MM.1S (cell line): ENCODE data around the gene EFNA2.
"Not testable (repeated sequence)": the region's sequence is repeated elsewhere in the genome, so short reads cannot be mapped to it uniquely, and the experiment has no call there.

Experiments used
- DNase-seq: peaks from one replicate; pipeline ENCODE4 v3.0.0-alpha.2; 2015
- H2AFZ ChIP-seq: fragments of 300-600 bp; sonication (generic); 2 replicates; pipeline ENCODE4 v1.6.0; 2016; ENCODE audit warnings: antibody characterized with exemption, low read length
- H3F3A ChIP-seq: fragments of 300-600 bp; sonication (generic); 2 replicates; pipeline ENCODE4 v1.6.1; 2016; ENCODE audit warnings: mild to moderate bottlenecking, antibody characterized with exemption, low read length, moderate library complexity, mixed read lengths; ENCODE audit not compliant: insufficient read depth
- H3K27ac ChIP-seq: fragments of 300-600 bp; sonication (generic); 2 replicates; pipeline ENCODE4 v1.5.1; 2016; ENCODE audit warnings: mild to moderate bottlenecking, low read length
- H3K27me3 ChIP-seq: fragments of 300-600 bp; sonication (generic); replicated peaks from 2 replicates; pipeline ENCODE4 v1.6.0; 2016; ENCODE audit warnings: low read length; ENCODE audit not compliant: insufficient read depth
- H3K36me3 ChIP-seq: fragments of 300-600 bp; sonication (generic); replicated peaks from 2 replicates; pipeline ENCODE4 v1.6.1; 2016; ENCODE audit warnings: mild to moderate bottlenecking, low read length, mixed read lengths; ENCODE audit not compliant: insufficient read depth
- H3K4me1 ChIP-seq: fragments of 300-600 bp; sonication (generic); 2 replicates; pipeline ENCODE4 v1.6.1; 2016; ENCODE audit warnings: low read length, mixed read lengths
- H3K4me2 ChIP-seq: fragments of 300-600 bp; sonication (generic); 2 replicates; pipeline ENCODE4 v1.6.0; 2016; ENCODE audit warnings: low read depth, low read length
- H3K4me3 ChIP-seq: fragments of 300-600 bp; sonication (generic); 2 replicates; pipeline ENCODE4 v1.5.1; 2016; ENCODE audit warnings: low read length, mixed read lengths
- H3K79me2 ChIP-seq: fragments of 300-600 bp; sonication (generic); 2 replicates; pipeline ENCODE4 v1.6.1; 2016; ENCODE audit warnings: mixed run types, low read length, mixed read lengths
- H3K9ac ChIP-seq: fragments of 300-600 bp; sonication (generic); 2 replicates; pipeline ENCODE4 v1.6.1; 2016; ENCODE audit warnings: low read length, mixed read lengths
- H3K9me2 ChIP-seq: fragments of 300-600 bp; sonication (generic); replicated peaks from 2 replicates; pipeline ENCODE4 v1.6.1; 2016; ENCODE audit warnings: mild to moderate bottlenecking, low read length, mixed read lengths; ENCODE audit not compliant: insufficient read depth
- H3K9me3 ChIP-seq: fragments of 300-600 bp; sonication (generic); replicated peaks from 2 replicates; pipeline ENCODE4 v1.6.1; 2016; ENCODE audit warnings: mild to moderate bottlenecking, low read length, mixed read lengths; ENCODE audit not compliant: insufficient read depth
- H4K20me1 ChIP-seq: fragments of 300-600 bp; sonication (generic); 2 replicates; pipeline ENCODE4 v1.6.1; 2016; ENCODE audit warnings: mild to moderate bottlenecking, low read length, moderate library complexity, mixed read lengths; ENCODE audit not compliant: insufficient read depth
- EZH2 ChIP-seq: fragments of 300-600 bp; sonication (generic); optimal IDR thresholded peaks from 2 replicates; pipeline ENCODE3; 2017; ENCODE audit warnings: low read depth, mild to moderate bottlenecking, antibody characterized with exemption, low read length, mixed read lengths
- EZH2phosphoT487 ChIP-seq: fragments of 300-600 bp; sonication (generic); IDR thresholded peaks from 2 replicates; pipeline ENCODE4 v1.6.1; 2018; ENCODE audit warnings: antibody characterized with exemption, low read length
- TF ChIP-seq, protein P1 (sequence below): fragments of 300-600 bp; sonication (generic); IDR thresholded peaks from 2 replicates; pipeline ENCODE4 v1.5.1; 2016; ENCODE audit warnings: antibody characterized with exemption, low read length, mixed read lengths

EFNA2 gene

DNA sequence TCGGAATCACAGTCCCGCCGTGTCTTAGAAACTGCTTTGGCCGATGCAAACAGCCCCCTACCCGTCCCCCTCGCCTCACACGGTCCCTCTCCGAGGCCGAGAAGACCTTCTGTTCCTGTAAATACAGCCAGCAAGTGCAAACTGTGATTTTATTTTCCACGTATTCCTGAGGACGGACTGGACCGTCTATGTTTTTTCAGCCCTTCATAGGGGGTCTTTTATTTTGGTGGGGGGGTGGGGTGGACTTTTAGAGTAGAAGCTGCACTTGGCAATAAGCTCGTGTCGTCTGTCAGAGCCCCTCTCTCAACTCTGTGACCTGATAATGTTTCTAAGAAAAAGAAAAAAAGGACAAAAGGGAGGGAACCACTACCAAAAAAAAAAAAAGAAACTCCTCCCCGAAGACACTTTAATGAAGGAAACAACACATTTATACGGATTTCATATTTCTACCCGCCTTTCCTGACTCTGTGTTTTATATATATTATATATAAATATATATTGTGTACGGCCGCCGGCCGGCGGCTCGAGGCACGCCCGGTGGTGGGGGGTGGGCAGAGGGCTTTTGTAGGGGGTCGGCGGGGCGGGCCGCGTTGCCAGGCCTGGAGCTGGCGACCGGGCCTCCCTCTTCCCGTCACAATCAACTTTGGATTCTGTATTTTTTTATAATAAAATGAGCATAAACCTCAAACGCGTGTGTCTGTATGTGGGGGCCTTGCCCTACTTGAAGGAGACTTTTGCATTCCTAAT lies 15.2 kb downstream of the EFNA2 start:
- Histone ChIP-seq H2AFZ (no peak overlapping the region), H3K4me3 (no peak overlapping the region), H4K20me1 (no peaks in the 10 kb centered on the region), H3K36me3 (no peaks in the 10 kb centered on the region), H3F3A (no peaks in the 10 kb centered on the region), H3K4me1 (no peaks in the 10 kb centered on the region), H3K27ac (no peak overlapping the region), H3K27me3 (peaks cover 99% of the 10 kb centered on the region), H3K4me2 (no peak overlapping the region), H3K9me3 (no peaks in the 10 kb centered on the region), H3K79me2 (no peaks in the 10 kb centered on the region), H3K9ac (no peak overlapping the region), H3K9me2 (no peaks in the 10 kb centered on the region)
- no peak for DNase-seq
- TF ChIP-seq, protein P1, sequence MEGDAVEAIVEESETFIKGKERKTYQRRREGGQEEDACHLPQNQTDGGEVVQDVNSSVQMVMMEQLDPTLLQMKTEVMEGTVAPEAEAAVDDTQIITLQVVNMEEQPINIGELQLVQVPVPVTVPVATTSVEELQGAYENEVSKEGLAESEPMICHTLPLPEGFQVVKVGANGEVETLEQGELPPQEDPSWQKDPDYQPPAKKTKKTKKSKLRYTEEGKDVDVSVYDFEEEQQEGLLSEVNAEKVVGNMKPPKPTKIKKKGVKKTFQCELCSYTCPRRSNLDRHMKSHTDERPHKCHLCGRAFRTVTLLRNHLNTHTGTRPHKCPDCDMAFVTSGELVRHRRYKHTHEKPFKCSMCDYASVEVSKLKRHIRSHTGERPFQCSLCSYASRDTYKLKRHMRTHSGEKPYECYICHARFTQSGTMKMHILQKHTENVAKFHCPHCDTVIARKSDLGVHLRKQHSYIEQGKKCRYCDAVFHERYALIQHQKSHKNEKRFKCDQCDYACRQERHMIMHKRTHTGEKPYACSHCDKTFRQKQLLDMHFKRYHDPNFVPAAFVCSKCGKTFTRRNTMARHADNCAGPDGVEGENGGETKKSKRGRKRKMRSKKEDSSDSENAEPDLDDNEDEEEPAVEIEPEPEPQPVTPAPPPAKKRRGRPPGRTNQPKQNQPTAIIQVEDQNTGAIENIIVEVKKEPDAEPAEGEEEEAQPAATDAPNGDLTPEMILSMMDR: no peak
- TF ChIP-seq EZH2 (peak; percentile 62), EZH2phosphoT487 (no peak)

GRCh38 chr19:1302533-1303239 lies 17.0 kb downstream of the EFNA2 start:
- Histone ChIP-seq H3K4me2 (no peak overlapping the region), H3K9me3 (no peaks in the 10 kb centered on the region), H3K9ac (no peak overlapping the region), H3K9me2 (no peaks in the 10 kb centered on the region), H3K79me2 (no peaks in the 10 kb centered on the region), H3K4me3 (no peak overlapping the region), H3K27me3 (peaks cover 88% of the 10 kb centered on the region), H2AFZ (no peak overlapping the region), H3K36me3 (no peaks in the 10 kb centered on the region), H3K4me1 (no peaks in the 10 kb centered on the region), H3K27ac (no peak overlapping the region), H3F3A (no peaks in the 10 kb centered on the region), H4K20me1 (no peaks in the 10 kb centered on the region)
- no peak for TF ChIP-seq EZH2
- no peak for TF ChIP-seq EZH2phosphoT487
- TF ChIP-seq, protein P1: no peak
- no peak for DNase-seq

DNA sequence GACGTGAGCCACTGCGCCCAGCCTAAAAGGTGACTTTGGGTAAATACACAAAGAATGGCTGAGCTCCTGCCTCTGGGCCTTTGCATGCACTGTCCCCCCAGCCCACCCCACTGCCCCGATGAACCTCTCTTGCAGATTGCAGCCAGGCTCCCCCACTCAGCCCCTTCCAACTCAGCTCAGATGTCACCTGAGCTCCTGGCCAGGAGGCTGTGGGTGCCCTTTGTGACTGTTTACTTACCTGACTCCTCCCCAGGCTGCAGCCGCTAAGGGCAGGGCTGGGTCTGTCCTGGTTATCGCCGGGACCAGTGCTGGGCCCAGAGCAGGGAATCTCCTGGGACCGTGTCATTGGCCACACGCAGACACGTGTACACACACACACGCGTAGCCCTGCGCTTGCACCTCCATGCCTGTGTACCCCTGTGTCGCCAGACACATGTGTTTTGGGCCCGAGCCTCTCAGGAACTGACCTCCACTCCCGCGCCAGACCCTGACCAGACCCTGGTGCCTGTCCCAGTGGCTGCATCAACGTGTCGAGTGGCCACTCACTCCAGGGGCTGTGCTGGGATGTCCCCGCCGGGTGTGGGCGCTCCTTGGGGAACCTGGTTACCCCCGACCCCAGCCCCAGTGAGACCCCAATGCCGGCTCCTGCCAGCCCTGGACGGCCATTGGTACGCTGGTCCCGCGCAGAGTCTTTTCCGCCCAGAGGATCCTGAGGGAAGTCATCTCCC lies 18.7 kb downstream of the EFNA2 start:
- H3K79me2 ChIP-seq: no peaks in the 10 kb centered on the region
- H3K4me3 ChIP-seq: no peak overlapping the region
- no peak overlapping the region for H3K27ac ChIP-seq
- no peaks in the 10 kb centered on the region for H3K4me1 ChIP-seq
- no peaks in the 10 kb centered on the region for H3K9me2 ChIP-seq
- no peak for DNase-seq
- H3F3A ChIP-seq: no peaks in the 10 kb centered on the region
- peak; percentile 45 for TF ChIP-seq EZH2
- TF ChIP-seq, protein P1: no peak
- no peak overlapping the region for H2AFZ ChIP-seq
- no peaks in the 10 kb centered on the region for H4K20me1 ChIP-seq
- H3K9ac ChIP-seq: no peak overlapping the region
- H3K36me3 ChIP-seq: no peaks in the 10 kb centered on the region
- peaks cover 89% of the 10 kb centered on the region for H3K27me3 ChIP-seq
- H3K9me3 ChIP-seq: no peaks in the 10 kb centered on the region
- H3K4me2 ChIP-seq: no peak overlapping the region

- H3K27me3 ChIP-seq: peaks cover 89% of the 10 kb centered on the region
- H3K9me3 ChIP-seq, H3K4me2 ChIP-seq, H3K9me2 ChIP-seq, DNase-seq, H3K79me2 ChIP-seq, H4K20me1 ChIP-seq, H3K4me3 ChIP-seq, H2AFZ ChIP-seq, H3F3A ChIP-seq, H3K27ac ChIP-seq, H3K4me1 ChIP-seq, H3K9ac ChIP-seq, H3K36me3 ChIP-seq: not testable (repeated sequence)
Measured at GRCh38 chr19:1305354-1305753, 19.7 kb downstream of the EFNA2 start.
